ENCODE measurements around the gene RASIP1.

The RASIP1 gene

GRCh38 chr19:48777720-48778119, 37.3 kb upstream of the RASIP1 start:
- Histone ChIP-seq H3K36me3 (ENCODE audit: control insufficient read depth in 4 of 4, insufficient read depth in 4 of 4, low read length in 3 of 4) (no peaks in the 10 kb centered on the region), H3K27me3 (replicated peaks in 2 of 5; ENCODE audit: control insufficient read depth in 4 of 5, insufficient read depth in 5 of 5, low read length in 4 of 5) (no peaks in the 10 kb centered on the region), H3K4me3 (ENCODE audit: control insufficient read depth in 1 of 7, extremely low read depth in 1 of 7, insufficient read depth in 4 of 7, low read depth in 2 of 7, low read length in 6 of 7) (no peak overlapping the region), H3K27ac (ENCODE audit: insufficient read depth in 1 of 2, low read depth in 1 of 2, low read length in 2 of 2, poor library complexity in 1 of 2, severe bottlenecking in 2 of 2) (no peak overlapping the region), H3K9me3 (ENCODE audit: control extremely low read depth in 1 of 5, control insufficient read depth in 4 of 5, insufficient read depth in 2 of 5, low read depth in 1 of 5, low read length in 4 of 5) (no peaks in the 10 kb centered on the region), H3K4me1 (ENCODE audit: control extremely low read depth in 1 of 4, control insufficient read depth in 4 of 4, insufficient read depth in 4 of 4, low read length in 3 of 4) (peaks cover 0 to 7% (median 2%) of the 10 kb centered on the region in 4 experiments)
- ChIA-PET CTCF (interaction anchor here (1.3 to 1.5 kb wide), 2 partner anchors 18 to 65 kb away, joined by 3 to 4 read pairs; no protein-coding TSS in a partner anchor), POLR2A (no interaction called here)
- DNase-seq: no peak
- WGBS (ENCODE audit: insufficient coverage): 96% methylated on average over 10 of the region's 12 CpGs

DNA sequence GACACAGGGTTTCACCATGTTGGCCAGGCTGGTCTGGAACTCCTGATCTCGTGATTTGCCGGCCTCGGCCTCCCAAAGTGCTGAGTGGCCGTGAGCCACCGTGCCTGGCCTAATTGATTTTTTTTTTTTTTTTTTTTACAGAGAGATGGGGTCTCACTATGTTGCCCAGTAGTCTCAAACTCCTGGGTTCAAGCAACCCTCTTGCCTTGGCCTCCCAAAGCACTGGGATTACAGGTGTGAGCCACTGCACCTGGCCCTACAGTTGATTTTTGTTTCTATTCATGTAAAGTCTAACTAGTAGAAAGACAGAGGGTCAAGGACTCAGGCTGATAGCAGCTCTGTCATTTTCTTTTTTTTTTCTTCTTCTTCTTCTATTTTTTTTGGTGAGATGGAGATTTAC, 36.7 kb upstream of the RASIP1 start:
- peaks cover 0 to 7% (median 0%) of the 10 kb centered on the region in 4 experiments for H3K4me1 ChIP-seq (ENCODE audit: control extremely low read depth in 1 of 4, control insufficient read depth in 4 of 4, insufficient read depth in 4 of 4, low read length in 3 of 4)
- no peaks in the 10 kb centered on the region for H3K36me3 ChIP-seq (ENCODE audit: control insufficient read depth in 4 of 4, insufficient read depth in 4 of 4, low read length in 3 of 4)
- no peaks in the 10 kb centered on the region for H3K9me3 ChIP-seq (ENCODE audit: control extremely low read depth in 1 of 5, control insufficient read depth in 4 of 5, insufficient read depth in 2 of 5, low read depth in 1 of 5, low read length in 4 of 5)
- WGBS (ENCODE audit: insufficient coverage): 100% methylated on average over 5 of the region's 5 CpGs
- no peak for DNase-seq
- no peak overlapping the region for H3K4me3 ChIP-seq (ENCODE audit: control insufficient read depth in 1 of 7, extremely low read depth in 1 of 7, insufficient read depth in 4 of 7, low read depth in 2 of 7, low read length in 6 of 7)
- ChIA-PET POLR2A (no interaction called here), CTCF (interaction anchor here (0.7 to 1.5 kb wide), 3 partner anchors 18 to 451 kb away, joined by 3 to 4 read pairs (median 3); no protein-coding TSS in a partner anchor)
- H3K27me3 ChIP-seq (replicated peaks in 2 of 5; ENCODE audit: control insufficient read depth in 4 of 5, insufficient read depth in 5 of 5, low read length in 4 of 5): no peaks in the 10 kb centered on the region
- H3K27ac ChIP-seq (ENCODE audit: insufficient read depth in 1 of 2, low read depth in 1 of 2, low read length in 2 of 2, poor library complexity in 1 of 2, severe bottlenecking in 2 of 2): no peak overlapping the region

- no peak for DNase-seq
- 96% methylated on average over 10 of the region's 13 CpGs for WGBS (ENCODE audit: insufficient coverage)
- Histone ChIP-seq H3K4me1 (ENCODE audit: control extremely low read depth in 1 of 4, control insufficient read depth in 4 of 4, insufficient read depth in 4 of 4, low read length in 3 of 4) (no peaks in the 10 kb centered on the region), H3K4me3 (ENCODE audit: control insufficient read depth in 1 of 7, extremely low read depth in 1 of 7, insufficient read depth in 4 of 7, low read depth in 2 of 7, low read length in 6 of 7) (no peak overlapping the region), H3K36me3 (ENCODE audit: control insufficient read depth in 4 of 4, insufficient read depth in 4 of 4, low read length in 3 of 4) (no peaks in the 10 kb centered on the region), H3K27me3 (replicated peaks in 2 of 5; ENCODE audit: control insufficient read depth in 4 of 5, insufficient read depth in 5 of 5, low read length in 4 of 5) (peaks cover 0 to 2% (median 0%) of the 10 kb centered on the region in 5 experiments), H3K27ac (ENCODE audit: insufficient read depth in 1 of 2, low read depth in 1 of 2, low read length in 2 of 2, poor library complexity in 1 of 2, severe bottlenecking in 2 of 2) (no peak overlapping the region), H3K9me3 (ENCODE audit: control extremely low read depth in 1 of 5, control insufficient read depth in 4 of 5, insufficient read depth in 2 of 5, low read depth in 1 of 5, low read length in 4 of 5) (no peaks in the 10 kb centered on the region)
- ChIA-PET CTCF (interaction anchor here (0.8 to 1.3 kb wide), 2 partner anchors 10 to 30 kb away, joined by 3 to 5 read pairs; no protein-coding TSS in a partner anchor), POLR2A (no interaction called here)
These were observed 32.1 kb upstream of the RASIP1 start for GRCh38 chr19:48772503-48772953.

GRCh38 chr19:48770734-48771472, 30.5 kb upstream of the RASIP1 start:
- 94% methylated on average over 13 of the region's 20 CpGs for WGBS (ENCODE audit: insufficient coverage)
- POLR2A ChIA-PET: no interaction called here
- Histone ChIP-seq H3K4me1 (ENCODE audit: control extremely low read depth in 1 of 4, control insufficient read depth in 4 of 4, insufficient read depth in 4 of 4, low read length in 3 of 4) (no peaks in the 10 kb centered on the region), H3K27ac (ENCODE audit: insufficient read depth in 1 of 2, low read depth in 1 of 2, low read length in 2 of 2, poor library complexity in 1 of 2, severe bottlenecking in 2 of 2) (no peak overlapping the region), H3K9me3 (ENCODE audit: control extremely low read depth in 1 of 5, control insufficient read depth in 4 of 5, insufficient read depth in 2 of 5, low read depth in 1 of 5, low read length in 4 of 5) (no peaks in the 10 kb centered on the region), H3K4me3 (ENCODE audit: control insufficient read depth in 1 of 7, extremely low read depth in 1 of 7, insufficient read depth in 4 of 7, low read depth in 2 of 7, low read length in 6 of 7) (no peak overlapping the region), H3K36me3 (ENCODE audit: control insufficient read depth in 4 of 4, insufficient read depth in 4 of 4, low read length in 3 of 4) (no peaks in the 10 kb centered on the region), H3K27me3 (replicated peaks in 2 of 5; ENCODE audit: control insufficient read depth in 4 of 5, insufficient read depth in 5 of 5, low read length in 4 of 5) (peaks cover 0 to 2% (median 0%) of the 10 kb centered on the region in 5 experiments)
- DNase-seq: no peak
- CTCF ChIA-PET: interaction anchor here (1.0 kb wide), 1 partner anchor 16 kb away, joined by 4 read pairs; no protein-coding TSS in a partner anchor

DNA sequence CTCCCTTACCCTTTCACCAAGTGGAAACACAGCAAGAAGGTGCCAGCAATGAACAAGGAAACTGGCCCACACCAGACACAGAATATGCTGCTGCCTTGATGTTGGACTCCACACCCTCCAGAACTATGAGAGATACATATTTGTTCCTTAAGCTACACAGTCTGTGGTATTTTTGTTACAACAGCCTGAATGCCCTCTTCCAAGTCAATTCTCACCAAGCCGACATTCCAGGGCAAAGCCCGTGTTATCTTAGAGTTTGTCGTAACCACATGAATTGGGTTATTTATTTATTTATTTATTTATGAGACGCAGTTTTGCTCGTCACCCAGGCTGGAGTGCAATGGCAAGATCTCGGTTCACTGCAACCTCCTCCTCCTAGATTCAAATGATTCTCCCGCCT, 29.9 kb upstream of the RASIP1 start:
- H3K36me3 ChIP-seq (ENCODE audit: control insufficient read depth in 4 of 4, insufficient read depth in 4 of 4, low read length in 3 of 4): no peaks in the 10 kb centered on the region
- H3K27me3 ChIP-seq (replicated peaks in 2 of 5; ENCODE audit: control insufficient read depth in 4 of 5, insufficient read depth in 5 of 5, low read length in 4 of 5): peaks cover 0 to 2% (median 0%) of the 10 kb centered on the region in 5 experiments
- POLR2A ChIA-PET: no interaction called here
- no peak overlapping the region for H3K4me3 ChIP-seq (ENCODE audit: control insufficient read depth in 1 of 7, extremely low read depth in 1 of 7, insufficient read depth in 4 of 7, low read depth in 2 of 7, low read length in 6 of 7)
- no peaks in the 10 kb centered on the region for H3K4me1 ChIP-seq (ENCODE audit: control extremely low read depth in 1 of 4, control insufficient read depth in 4 of 4, insufficient read depth in 4 of 4, low read length in 3 of 4)
- WGBS (ENCODE audit: insufficient coverage): 100% methylated on average over 4 of the region's 7 CpGs
- H3K9me3 ChIP-seq (ENCODE audit: control extremely low read depth in 1 of 5, control insufficient read depth in 4 of 5, insufficient read depth in 2 of 5, low read depth in 1 of 5, low read length in 4 of 5): no peaks in the 10 kb centered on the region
- CTCF ChIA-PET: interaction anchor here (1.0 kb wide), 1 partner anchor 17 kb away, joined by 4 read pairs; no protein-coding TSS in a partner anchor
- no peak overlapping the region for H3K27ac ChIP-seq (ENCODE audit: insufficient read depth in 1 of 2, low read depth in 1 of 2, low read length in 2 of 2, poor library complexity in 1 of 2, severe bottlenecking in 2 of 2)
- DNase-seq: no peak

- no peaks in the 10 kb centered on the region for H3K36me3 ChIP-seq (ENCODE audit: control insufficient read depth in 4 of 4, insufficient read depth in 4 of 4, low read length in 3 of 4)
- no peaks in the 10 kb centered on the region for H3K4me1 ChIP-seq (ENCODE audit: control extremely low read depth in 1 of 4, control insufficient read depth in 4 of 4, insufficient read depth in 4 of 4, low read length in 3 of 4)
- H3K4me3 ChIP-seq (ENCODE audit: control insufficient read depth in 1 of 7, extremely low read depth in 1 of 7, insufficient read depth in 4 of 7, low read depth in 2 of 7, low read length in 6 of 7): no peak overlapping the region
- H3K9me3 ChIP-seq (ENCODE audit: control extremely low read depth in 1 of 5, control insufficient read depth in 4 of 5, insufficient read depth in 2 of 5, low read depth in 1 of 5, low read length in 4 of 5): no peaks in the 10 kb centered on the region
- DNase-seq: no peak
- peaks cover 0 to 2% (median 0%) of the 10 kb centered on the region in 5 experiments for H3K27me3 ChIP-seq (replicated peaks in 2 of 5; ENCODE audit: control insufficient read depth in 4 of 5, insufficient read depth in 5 of 5, low read length in 4 of 5)
- 98% methylated on average over 4 of the region's 11 CpGs for WGBS (ENCODE audit: insufficient coverage)
- POLR2A ChIA-PET: no interaction called here
- CTCF ChIA-PET: interaction anchor here (0.6 to 1.5 kb wide), 3 partner anchors 42 to 123 kb away, joined by 3 read pairs; partner anchors contain the start of gene CA11
- H3K27ac ChIP-seq (ENCODE audit: insufficient read depth in 1 of 2, low read depth in 1 of 2, low read length in 2 of 2, poor library complexity in 1 of 2, severe bottlenecking in 2 of 2): no peak overlapping the region
These were observed 28.7 kb upstream of the RASIP1 start for GRCh38 chr19:48768994-48769713.

All from common myeloid progenitor, CD34-positive (primary cell).